GM08714 (cell line): ENCODE results near the gene TREX2.

Experiments used
- H3K4me3 ChIP-seq: fragments of 200-500 bp; sonication (Bioruptor generic); 2 replicates; pipeline ENCODE4 v1.5.1; 2014; ENCODE audit warnings: mild to moderate bottlenecking, low read length, inconsistent platforms
- ZNF274 ChIP-seq: IDR thresholded peaks from 2 replicates; pipeline ENCODE4 v1.6.1; 2012; ENCODE audit warnings: mild to moderate bottlenecking, low read depth, low read length

The TREX2 gene

GRCh38 chrX:153445856-153446635, at the start of gene TREX2:
Gene TREX2, minus strand, starts transcription at chrX:153446056. Its CDS starts 626 bp downstream, at chrX:153445430.
- TF ChIP-seq ZNF274 = no peak
- no peak within 1 kb of the TSS for H3K4me3 ChIP-seq

DNA sequence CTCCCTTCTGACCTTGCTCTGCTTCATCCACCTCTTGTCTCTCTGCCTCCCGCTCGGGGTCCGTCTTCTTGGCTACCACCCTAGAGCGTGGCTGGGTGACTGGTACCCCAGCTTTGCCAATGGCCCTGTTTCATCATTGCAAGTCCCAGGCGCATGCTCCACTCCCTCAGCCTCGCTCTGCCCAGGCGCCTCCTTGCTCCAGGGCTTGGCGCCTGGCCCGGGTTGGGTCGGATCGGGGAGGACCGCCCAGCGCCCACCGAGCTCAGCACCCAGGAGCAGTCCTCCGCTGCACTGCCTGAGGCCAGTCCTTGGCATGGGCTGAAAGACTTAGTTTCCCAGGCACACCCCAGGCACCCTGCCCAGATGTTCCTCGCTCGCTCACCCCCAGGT, 49.5 kb upstream of the TREX2 start:
- H3K4me3 ChIP-seq = no peak overlapping the region

GRCh38 chrX:153494541-153495361, 48.9 kb upstream of the TREX2 start, which contains the start of gene BGN:
Gene BGN, plus strand, starts transcription at chrX:153494980. Its CDS starts 9,652 bp downstream, at chrX:153504632.
- H3K4me3 ChIP-seq = no peak within 1 kb of the TSS
- TF ChIP-seq ZNF274 = no peak

More for the DNA sequence above, 49.5 kb upstream of the TREX2 start:
- TF ChIP-seq ZNF274 = no peak

- no peak overlapping the region for H3K4me3 ChIP-seq
- no peak for TF ChIP-seq ZNF274
These were observed 48.2 kb upstream of the TREX2 start for GRCh38 chrX:153494061-153494460.

DNA sequence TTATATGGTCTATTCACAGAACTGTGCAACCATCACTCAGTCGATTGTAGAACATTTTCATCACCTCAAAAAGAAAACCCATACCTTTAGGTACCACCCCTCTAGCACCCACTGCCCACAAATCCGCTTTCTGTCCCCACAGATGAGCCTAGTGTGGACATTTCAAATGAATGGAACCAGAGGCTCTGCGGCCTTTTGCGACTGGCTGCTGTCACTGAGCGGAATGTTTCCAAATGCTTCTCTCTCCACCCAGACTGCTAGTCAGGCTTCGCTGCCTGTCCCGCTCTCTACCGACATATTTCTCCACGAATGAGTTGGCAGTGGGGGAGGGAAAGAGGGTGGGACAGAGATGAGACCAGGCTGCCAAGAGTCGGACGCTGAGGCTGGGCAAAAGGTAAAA, 47.2 kb upstream of the TREX2 start:
- H3K4me3 ChIP-seq = no peak overlapping the region
- TF ChIP-seq ZNF274 = no peak

DNA sequence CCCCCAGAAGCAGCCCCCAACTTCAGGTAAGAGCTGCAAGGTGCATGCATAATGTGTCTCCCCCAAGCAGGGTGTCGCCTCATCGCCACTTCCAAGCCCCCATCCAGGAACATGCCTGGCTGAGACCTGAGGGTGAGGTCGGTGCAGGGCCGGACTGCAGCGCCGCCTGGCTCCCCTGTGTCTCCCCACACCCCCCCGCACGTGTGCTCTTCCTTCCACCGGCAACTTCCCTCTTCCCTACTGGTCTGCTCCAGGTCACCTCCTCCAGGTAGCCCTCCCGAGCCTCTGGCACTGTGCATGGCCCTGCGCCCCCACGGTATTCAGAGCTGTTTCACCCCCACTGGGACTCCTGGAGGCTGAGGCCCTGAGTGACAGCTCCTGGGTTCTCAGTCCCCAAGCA, 46.7 kb upstream of the TREX2 start:
- no peak overlapping the region for H3K4me3 ChIP-seq
- TF ChIP-seq ZNF274 = no peak

- no peak overlapping the region for H3K4me3 ChIP-seq
- TF ChIP-seq ZNF274 = no peak
These were observed 46.1 kb upstream of the TREX2 start for GRCh38 chrX:153491918-153492317.

DNA sequence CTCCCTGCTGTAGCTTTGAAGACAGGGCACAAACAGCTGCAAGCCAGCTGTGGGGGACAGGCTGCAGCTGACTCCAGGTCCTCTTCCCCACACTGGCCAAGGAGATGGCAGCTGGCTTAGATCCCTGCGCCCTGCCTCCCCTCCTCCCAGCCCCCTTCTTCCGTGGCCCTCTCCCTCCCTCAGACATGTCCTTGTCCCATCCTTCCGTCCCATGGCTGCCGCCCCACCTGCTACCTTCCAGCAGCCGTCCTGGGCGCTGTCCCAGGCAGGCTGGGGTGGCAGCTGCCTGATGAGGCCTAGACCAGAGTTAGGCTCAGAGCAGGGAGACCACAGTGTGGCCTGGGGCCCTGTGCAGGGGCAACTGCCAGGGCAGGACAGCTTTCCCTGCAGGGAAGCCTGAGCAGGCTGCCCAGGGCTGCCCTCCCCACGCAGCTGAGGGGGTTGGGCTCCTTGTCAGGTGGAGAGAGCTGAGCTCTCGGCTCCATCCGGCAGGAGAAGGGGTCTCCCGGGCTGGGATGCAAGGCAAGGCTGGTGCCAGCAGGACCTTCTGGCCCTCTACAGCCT, 45.6 kb upstream of the TREX2 start:
- TF ChIP-seq ZNF274 = no peak

GRCh38 chrX:153490217-153490930, 44.5 kb upstream of the TREX2 start:
- no peak overlapping the region for H3K4me3 ChIP-seq
- TF ChIP-seq ZNF274 = no peak

More for the DNA sequence above, 45.6 kb upstream of the TREX2 start:
- no peak overlapping the region for H3K4me3 ChIP-seq

GRCh38 chrX:153488231-153488914, 42.5 kb upstream of the TREX2 start:
- no peak for TF ChIP-seq ZNF274
- H3K4me3 ChIP-seq = no peak overlapping the region

GRCh38 chrX:153487590-153488071, 41.8 kb upstream of the TREX2 start:
- no peak overlapping the region for H3K4me3 ChIP-seq
- no peak for TF ChIP-seq ZNF274

DNA sequence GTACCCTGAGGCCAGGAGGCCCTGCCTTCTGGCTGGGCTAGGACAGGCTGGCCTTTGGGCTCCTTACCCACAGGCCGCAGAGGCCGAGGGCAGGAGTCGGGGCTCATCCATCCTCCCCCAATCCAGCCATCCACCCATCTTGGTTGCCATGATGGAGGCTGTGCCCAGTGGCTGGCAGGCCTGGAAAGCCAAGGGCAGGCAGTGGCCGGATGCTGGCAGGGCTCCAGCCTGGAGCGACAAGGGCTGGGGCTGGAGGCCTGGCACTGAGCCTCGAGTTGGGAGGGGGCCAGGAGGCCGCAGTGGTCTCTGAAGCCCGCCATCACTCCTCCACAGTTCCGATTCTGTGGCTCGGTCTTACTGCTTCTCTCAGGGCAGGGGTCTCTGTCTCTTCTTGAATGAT, 40.3 kb upstream of the TREX2 start:
- TF ChIP-seq ZNF274 = no peak
- no peak overlapping the region for H3K4me3 ChIP-seq

GRCh38 chrX:153485396-153486080, 39.7 kb upstream of the TREX2 start:
- no peak for TF ChIP-seq ZNF274
- no peak overlapping the region for H3K4me3 ChIP-seq
